Activated CD4-positive, alpha-beta T cell treated with anti-CD3 and anti-CD28 coated beads for 24 hours (primary cell): ENCODE data around the gene HAO2.
"Not testable (repeated sequence)": the region's sequence is repeated elsewhere in the genome, so short reads cannot be mapped to it uniquely, and the experiment has no call there.

Experiments used
- DNase-seq, 2 donors: peaks; one replicate each; pipeline ENCODE4 v3.0.0-alpha.2; 2020; ENCODE audit warnings: low read depth in 2 of 2

HAO2 gene

GRCh38 chr1:119345398-119345797 is 23.2 kb upstream of the HAO2 start:
- DNase-seq, result no peak

- DNase-seq, result no peak
These were observed 20.7 kb upstream of the HAO2 start for GRCh38 chr1:119347858-119348257.

- DNase-seq, result no peak
These were observed 19.6 kb upstream of the HAO2 start for GRCh38 chr1:119348941-119349340.

GRCh38 chr1:119350866-119351265 is 17.7 kb upstream of the HAO2 start:
- DNase-seq, result not testable (repeated sequence)

- no peak for DNase-seq
These were observed 16.6 kb upstream of the HAO2 start for GRCh38 chr1:119351997-119352396.

GRCh38 chr1:119353836-119354235 is 14.7 kb upstream of the HAO2 start:
- no peak for DNase-seq

GRCh38 chr1:119358636-119359035 is 9.9 kb upstream of the HAO2 start:
- no peak for DNase-seq

GRCh38 chr1:119359730-119360129 is 8.9 kb upstream of the HAO2 start:
- DNase-seq, result no peak

GRCh38 chr1:119361205-119361604 is 7.4 kb upstream of the HAO2 start:
- DNase-seq, result no peak

- no peak for DNase-seq
These were observed 6.8 kb upstream of the HAO2 start for GRCh38 chr1:119361620-119362344.

- no peak for DNase-seq
These were observed 5.4 kb upstream of the HAO2 start for GRCh38 chr1:119363162-119363561.

- DNase-seq, result no peak
These were observed 3.9 kb upstream of the HAO2 start for GRCh38 chr1:119364640-119365039.

- no peak for DNase-seq
These were observed 2.2 kb upstream of the HAO2 start for GRCh38 chr1:119366424-119366823.

GRCh38 chr1:119367432-119368124 is 1.0 kb upstream of the HAO2 start:
- no peak for DNase-seq

GRCh38 chr1:119370748-119371147 is 2.2 kb downstream of the HAO2 start:
- no peak for DNase-seq

- no peak for DNase-seq
These were observed 3.2 kb downstream of the HAO2 start for GRCh38 chr1:119371815-119372214.

GRCh38 chr1:119372503-119373086 is 4.0 kb downstream of the HAO2 start:
- no peak for DNase-seq

- no peak for DNase-seq
These were observed 4.9 kb downstream of the HAO2 start for GRCh38 chr1:119373465-119373864.

GRCh38 chr1:119374208-119374874 is 5.8 kb downstream of the HAO2 start:
- DNase-seq, result no peak

- no peak for DNase-seq
These were observed 6.8 kb downstream of the HAO2 start for GRCh38 chr1:119375366-119375765.

- DNase-seq, result no peak
These were observed 8.0 kb downstream of the HAO2 start for GRCh38 chr1:119376594-119376993.

- not testable (repeated sequence) for DNase-seq
These were observed 9.0 kb downstream of the HAO2 start for GRCh38 chr1:119377594-119377993.

- DNase-seq, result no peak
These were observed 10.5 kb downstream of the HAO2 start for GRCh38 chr1:119379117-119379516.
